HG02840 (cell line): ENCODE results near the gene GPR87.

Experiments used
- ATAC-seq: cut with Tn5 transposase; IDR thresholded peaks from one replicate; pipeline ENCODE4 v1.9.1; 2021; ENCODE audit warnings: mild to moderate bottlenecking, moderate library complexity, moderate number of reproducible peaks; ENCODE audit not compliant: unreplicated experiment, low FRiP score

Gene GPR87

GRCh38 chr3:151318313-151318712 is 1.7 kb upstream of the GPR87 start:
- ATAC-seq = no peak

- no peak for ATAC-seq
Measured at GRCh38 chr3:151315846-151316245, 774 bp downstream of the GPR87 start.

- no peak for ATAC-seq
Measured at GRCh38 chr3:151315136-151315535, 1.5 kb downstream of the GPR87 start.

GRCh38 chr3:151314593-151314992 is 2.0 kb downstream of the GPR87 start:
- ATAC-seq = no peak

GRCh38 chr3:151314137-151314536 is 2.5 kb downstream of the GPR87 start:
- ATAC-seq = no peak

- no peak for ATAC-seq
Measured at GRCh38 chr3:151312972-151313371, 3.6 kb downstream of the GPR87 start.

- no peak for ATAC-seq
Measured at GRCh38 chr3:151309566-151309965, 7.1 kb downstream of the GPR87 start.

- no peak for ATAC-seq
Measured at GRCh38 chr3:151307583-151308488, 8.8 kb downstream of the GPR87 start.

GRCh38 chr3:151307131-151307530 is 9.5 kb downstream of the GPR87 start:
- no peak for ATAC-seq

GRCh38 chr3:151306168-151306810 is 10.3 kb downstream of the GPR87 start:
- no peak for ATAC-seq

- no peak for ATAC-seq
Measured at GRCh38 chr3:151305775-151306151, 10.9 kb downstream of the GPR87 start.

- ATAC-seq = no peak
Measured at GRCh38 chr3:151305060-151305774, 11.4 kb downstream of the GPR87 start.

GRCh38 chr3:151303751-151304150 is 12.9 kb downstream of the GPR87 start:
- ATAC-seq = no peak

GRCh38 chr3:151301787-151302186 is 14.8 kb downstream of the GPR87 start:
- no peak for ATAC-seq

GRCh38 chr3:151300539-151300938 is 16.1 kb downstream of the GPR87 start:
- no peak for ATAC-seq

- no peak for ATAC-seq
Measured at GRCh38 chr3:151299006-151299405, 17.6 kb downstream of the GPR87 start.

GRCh38 chr3:151297429-151297828 is 19.2 kb downstream of the GPR87 start:
- no peak for ATAC-seq

- no peak for ATAC-seq
Measured at GRCh38 chr3:151296226-151296625, 20.4 kb downstream of the GPR87 start.

GRCh38 chr3:151293127-151293526 is 23.5 kb downstream of the GPR87 start:
- no peak for ATAC-seq

- ATAC-seq = no peak
Measured at GRCh38 chr3:151290673-151291072, 25.9 kb downstream of the GPR87 start.

GRCh38 chr3:151289445-151289844 is 27.2 kb downstream of the GPR87 start:
- no peak for ATAC-seq
